Measurements from ENCODE around the gene FCSK.

DNA sequence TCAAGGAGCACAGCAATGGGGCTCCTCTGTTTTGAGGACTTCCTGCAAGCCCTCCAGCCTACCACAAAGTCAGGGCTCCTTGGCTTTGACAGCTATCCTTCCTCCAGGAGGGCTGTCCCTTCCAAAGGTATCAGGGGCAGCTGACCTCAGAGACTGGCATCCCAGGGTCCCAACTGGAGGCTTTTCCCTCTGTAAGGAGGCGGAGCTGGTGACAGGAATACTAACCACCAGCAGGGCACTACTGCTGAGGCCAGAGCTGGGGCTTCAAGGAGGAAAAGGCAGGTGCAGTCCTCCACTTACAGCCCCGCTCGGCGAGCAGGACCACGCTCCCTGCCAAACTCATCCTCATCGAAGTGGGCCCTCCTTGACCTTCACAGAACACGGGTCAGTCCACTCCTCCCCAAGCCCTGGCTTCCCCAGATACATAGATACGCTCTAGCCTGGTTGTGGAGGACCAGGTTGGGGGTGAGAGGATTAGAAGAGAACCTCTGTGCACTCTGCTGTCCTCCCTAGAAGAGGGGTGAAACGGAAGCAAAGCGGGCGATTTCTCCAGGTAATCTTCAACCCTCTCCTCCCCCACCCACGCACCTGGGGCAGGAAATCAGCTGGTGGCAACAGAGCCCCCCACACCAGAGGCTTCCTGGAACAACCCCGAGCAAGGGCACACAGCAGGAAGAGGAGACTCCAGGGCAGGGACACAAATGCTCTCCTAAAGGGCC, 36.0 kb upstream of the FCSK start:
- TF ChIP-seq, protein P1, sequence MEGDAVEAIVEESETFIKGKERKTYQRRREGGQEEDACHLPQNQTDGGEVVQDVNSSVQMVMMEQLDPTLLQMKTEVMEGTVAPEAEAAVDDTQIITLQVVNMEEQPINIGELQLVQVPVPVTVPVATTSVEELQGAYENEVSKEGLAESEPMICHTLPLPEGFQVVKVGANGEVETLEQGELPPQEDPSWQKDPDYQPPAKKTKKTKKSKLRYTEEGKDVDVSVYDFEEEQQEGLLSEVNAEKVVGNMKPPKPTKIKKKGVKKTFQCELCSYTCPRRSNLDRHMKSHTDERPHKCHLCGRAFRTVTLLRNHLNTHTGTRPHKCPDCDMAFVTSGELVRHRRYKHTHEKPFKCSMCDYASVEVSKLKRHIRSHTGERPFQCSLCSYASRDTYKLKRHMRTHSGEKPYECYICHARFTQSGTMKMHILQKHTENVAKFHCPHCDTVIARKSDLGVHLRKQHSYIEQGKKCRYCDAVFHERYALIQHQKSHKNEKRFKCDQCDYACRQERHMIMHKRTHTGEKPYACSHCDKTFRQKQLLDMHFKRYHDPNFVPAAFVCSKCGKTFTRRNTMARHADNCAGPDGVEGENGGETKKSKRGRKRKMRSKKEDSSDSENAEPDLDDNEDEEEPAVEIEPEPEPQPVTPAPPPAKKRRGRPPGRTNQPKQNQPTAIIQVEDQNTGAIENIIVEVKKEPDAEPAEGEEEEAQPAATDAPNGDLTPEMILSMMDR (IDR thresholded peaks at IDR 0.05; ENCODE audit: insufficient read depth, low read length) = no peak
- no peak for TF ChIP-seq POLR2AphosphoS5 (IDR thresholded peaks at IDR 0.05; ENCODE audit: low read depth)
- TF ChIP-seq, protein P2, sequence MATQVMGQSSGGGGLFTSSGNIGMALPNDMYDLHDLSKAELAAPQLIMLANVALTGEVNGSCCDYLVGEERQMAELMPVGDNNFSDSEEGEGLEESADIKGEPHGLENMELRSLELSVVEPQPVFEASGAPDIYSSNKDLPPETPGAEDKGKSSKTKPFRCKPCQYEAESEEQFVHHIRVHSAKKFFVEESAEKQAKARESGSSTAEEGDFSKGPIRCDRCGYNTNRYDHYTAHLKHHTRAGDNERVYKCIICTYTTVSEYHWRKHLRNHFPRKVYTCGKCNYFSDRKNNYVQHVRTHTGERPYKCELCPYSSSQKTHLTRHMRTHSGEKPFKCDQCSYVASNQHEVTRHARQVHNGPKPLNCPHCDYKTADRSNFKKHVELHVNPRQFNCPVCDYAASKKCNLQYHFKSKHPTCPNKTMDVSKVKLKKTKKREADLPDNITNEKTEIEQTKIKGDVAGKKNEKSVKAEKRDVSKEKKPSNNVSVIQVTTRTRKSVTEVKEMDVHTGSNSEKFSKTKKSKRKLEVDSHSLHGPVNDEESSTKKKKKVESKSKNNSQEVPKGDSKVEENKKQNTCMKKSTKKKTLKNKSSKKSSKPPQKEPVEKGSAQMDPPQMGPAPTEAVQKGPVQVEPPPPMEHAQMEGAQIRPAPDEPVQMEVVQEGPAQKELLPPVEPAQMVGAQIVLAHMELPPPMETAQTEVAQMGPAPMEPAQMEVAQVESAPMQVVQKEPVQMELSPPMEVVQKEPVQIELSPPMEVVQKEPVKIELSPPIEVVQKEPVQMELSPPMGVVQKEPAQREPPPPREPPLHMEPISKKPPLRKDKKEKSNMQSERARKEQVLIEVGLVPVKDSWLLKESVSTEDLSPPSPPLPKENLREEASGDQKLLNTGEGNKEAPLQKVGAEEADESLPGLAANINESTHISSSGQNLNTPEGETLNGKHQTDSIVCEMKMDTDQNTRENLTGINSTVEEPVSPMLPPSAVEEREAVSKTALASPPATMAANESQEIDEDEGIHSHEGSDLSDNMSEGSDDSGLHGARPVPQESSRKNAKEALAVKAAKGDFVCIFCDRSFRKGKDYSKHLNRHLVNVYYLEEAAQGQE (IDR thresholded peaks at IDR 0.05; ENCODE audit: insufficient replicate concordance, low read depth) = no peak
